Activated CD8-positive, alpha-beta memory T cell treated with anti-CD3 and anti-CD28 coated beads for 36 hours (primary cell): Measurements from ENCODE around the gene ATF6. TPM values are rescaled to one million over a fixed set of nuclear protein-coding genes. Genes with fewer than 3 reads are reported as not detected.

Source experiments
- CTCF ChIA-PET: fragments of 350-600 bp; sonication (Branson Sonifier 250); formaldehyde crosslinking; loops from one replicate; lab custom pipeline; 2021; ENCODE audit warnings: antibody characterized with exemption; lab: Charles Lee
- POLR2A ChIA-PET: fragments of 350-600 bp; sonication (Branson Sonifier 250); formaldehyde crosslinking; loops from one replicate; lab custom pipeline; 2021; ENCODE audit warnings: antibody characterized with exemption; lab: Charles Lee
- total RNA-seq, 2 experiments: library from RNA; stranded (reverse); gene quantifications; one replicate each; pipeline ENCODE4 v1.2.3, GENCODE V29; 2021

ATF6 gene
- total RNA-seq, 2 experiments from 2014 or later: 20.3 to 23.5 TPM

DNA sequence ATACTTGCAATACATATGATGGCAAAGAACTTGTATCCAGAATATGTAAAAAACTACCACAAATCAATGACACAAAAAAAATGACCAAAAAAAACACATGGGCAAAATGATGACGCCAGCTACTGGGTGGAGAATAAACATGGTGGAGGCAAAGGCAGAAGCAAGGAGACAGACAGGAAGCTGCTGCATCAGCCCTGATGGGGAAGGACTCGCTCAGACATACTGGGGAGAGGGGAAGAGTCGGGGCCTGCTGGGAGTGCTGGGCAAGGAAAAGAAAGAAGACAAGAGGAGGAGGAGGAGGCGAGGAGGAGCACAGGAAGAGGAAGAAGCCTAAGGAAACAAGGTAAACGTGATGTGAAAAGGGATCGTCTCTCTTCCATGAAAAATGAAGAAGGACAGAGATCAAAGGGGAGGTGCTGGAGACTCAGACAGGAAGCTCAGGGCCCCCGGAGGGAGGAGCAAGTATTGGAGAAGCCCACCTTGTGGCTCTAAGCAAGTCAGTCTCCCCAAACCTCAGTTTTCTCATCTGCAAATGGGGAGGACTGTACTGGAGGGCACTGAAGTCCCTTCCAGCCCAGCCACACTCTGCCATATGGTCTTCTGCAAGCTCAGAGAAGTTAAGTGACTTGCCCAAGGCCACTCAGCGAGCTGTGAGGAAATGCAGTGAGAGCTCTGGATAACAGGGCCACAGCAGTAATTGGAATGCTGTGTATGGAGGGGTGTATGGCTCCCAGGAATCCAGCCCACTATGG is 233.4 kb downstream of the ATF6 start:
- CTCF ChIA-PET: no interaction called here
- POLR2A ChIA-PET: no interaction called here

GRCh38 chr1:162000053-162000420 is 233.9 kb downstream of the ATF6 start:
- ChIA-PET CTCF (no interaction called here), POLR2A (no interaction called here)

DNA sequence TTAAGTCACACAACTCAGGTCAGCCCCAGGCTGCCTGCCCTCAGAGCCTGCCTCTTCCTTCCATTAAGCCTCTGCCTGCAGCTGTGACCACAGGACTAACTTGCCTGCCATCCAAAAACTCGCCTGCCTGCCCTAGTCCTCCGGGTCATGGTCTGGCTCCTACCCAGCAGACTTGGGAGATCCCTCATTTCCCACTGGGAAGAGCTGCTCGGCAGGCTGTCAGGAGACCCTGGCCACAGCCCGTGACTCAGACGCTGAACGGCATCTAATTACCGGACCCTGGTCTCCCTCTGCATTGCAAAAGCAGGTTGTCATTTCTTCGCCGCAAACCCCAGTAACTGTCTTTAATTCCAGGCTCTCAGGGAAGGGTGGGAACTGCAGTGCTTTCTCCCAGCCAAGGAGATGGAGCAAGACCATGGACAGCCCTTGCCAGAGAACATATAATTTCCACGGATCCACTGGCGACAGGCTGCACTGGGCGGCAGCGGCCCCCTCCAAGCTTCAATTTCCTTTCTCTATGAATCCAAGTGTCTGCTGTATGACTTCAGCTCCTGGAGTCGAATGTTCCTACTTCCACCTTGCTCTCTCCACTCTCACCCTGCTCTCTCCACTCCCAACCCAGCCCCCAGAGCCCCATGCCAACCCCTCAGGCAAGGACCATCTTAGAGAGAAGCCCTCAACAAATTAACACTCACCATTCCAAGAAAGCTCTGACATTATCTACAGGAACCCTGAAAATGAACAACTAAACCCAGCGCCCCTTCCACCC is 237.1 kb downstream of the ATF6 start:
- ChIA-PET POLR2A (no interaction called here), CTCF (no interaction called here)

DNA sequence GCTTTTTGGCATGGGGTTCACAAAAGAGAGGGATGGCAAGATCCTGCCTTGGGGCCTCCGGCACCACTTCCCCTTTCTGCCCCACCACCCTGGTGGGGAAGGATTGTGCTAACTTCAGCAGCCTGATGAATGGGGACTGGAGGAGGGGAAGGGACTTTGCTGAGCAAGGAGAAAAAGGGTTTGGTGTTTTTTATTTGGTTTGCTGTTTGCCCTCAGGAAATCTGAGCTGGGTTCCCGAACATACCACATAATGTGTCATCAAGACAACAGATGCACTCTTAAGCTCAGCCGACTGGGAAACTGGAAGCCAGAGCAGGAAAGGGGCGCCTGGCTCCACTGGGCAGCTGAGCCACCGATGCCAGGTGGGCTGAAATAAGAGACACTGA is 237.7 kb downstream of the ATF6 start:
- ChIA-PET POLR2A (no interaction called here), CTCF (no interaction called here)

GRCh38 chr1:162004441-162004950 is 238.4 kb downstream of the ATF6 start:
- ChIA-PET POLR2A (no interaction called here), CTCF (no interaction called here)

DNA sequence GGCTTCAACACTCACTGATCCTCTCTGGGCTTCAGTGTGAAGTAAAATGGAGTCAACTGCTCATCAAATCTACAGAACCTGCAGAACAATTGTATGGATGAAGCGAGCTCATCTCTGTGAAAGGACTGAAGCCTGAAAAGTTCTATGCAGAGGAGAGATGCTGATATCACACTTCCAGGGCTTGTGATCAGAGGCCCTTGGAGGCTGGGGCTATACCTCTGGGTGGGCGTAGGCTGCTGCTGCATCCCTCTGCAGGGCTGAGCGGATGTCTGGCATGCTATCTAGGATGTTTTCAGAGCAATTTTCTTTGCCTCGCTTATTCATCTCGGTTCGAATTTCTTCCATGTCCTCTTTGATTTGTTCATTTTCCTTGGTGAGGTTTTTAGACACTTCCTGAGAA is 240.0 kb downstream of the ATF6 start:
- CTCF ChIA-PET: interaction anchor here (0.6 kb wide), 1 partner anchor 9 kb away, joined by 3 read pairs; no protein-coding TSS in a partner anchor

DNA sequence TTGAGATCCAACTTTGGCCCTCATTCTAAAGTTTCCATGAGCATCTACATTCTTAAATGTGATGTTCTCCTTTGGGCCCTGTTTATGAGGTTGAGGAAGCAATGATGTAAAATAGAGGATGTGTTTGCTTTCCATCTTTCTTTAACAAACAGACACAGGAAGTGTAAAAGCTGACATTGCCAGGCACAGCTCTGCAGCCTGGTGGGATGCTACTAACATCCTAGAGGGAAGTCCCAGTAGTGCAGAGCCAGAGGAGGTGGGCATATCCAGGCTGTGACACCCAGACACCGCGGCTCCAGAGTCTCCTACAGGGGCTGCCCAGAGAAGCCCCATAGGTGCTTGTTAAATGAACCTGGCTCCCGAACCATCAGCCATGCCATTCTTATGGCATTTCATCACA is 241.3 kb downstream of the ATF6 start:
- ChIA-PET CTCF (no interaction called here), POLR2A (no interaction called here)

More for the DNA sequence above, 240.0 kb downstream of the ATF6 start:
- POLR2A ChIA-PET: no interaction called here

GRCh38 chr1:162008799-162009198 is 242.7 kb downstream of the ATF6 start:
- POLR2A ChIA-PET: no interaction called here
- CTCF ChIA-PET: no interaction called here

DNA sequence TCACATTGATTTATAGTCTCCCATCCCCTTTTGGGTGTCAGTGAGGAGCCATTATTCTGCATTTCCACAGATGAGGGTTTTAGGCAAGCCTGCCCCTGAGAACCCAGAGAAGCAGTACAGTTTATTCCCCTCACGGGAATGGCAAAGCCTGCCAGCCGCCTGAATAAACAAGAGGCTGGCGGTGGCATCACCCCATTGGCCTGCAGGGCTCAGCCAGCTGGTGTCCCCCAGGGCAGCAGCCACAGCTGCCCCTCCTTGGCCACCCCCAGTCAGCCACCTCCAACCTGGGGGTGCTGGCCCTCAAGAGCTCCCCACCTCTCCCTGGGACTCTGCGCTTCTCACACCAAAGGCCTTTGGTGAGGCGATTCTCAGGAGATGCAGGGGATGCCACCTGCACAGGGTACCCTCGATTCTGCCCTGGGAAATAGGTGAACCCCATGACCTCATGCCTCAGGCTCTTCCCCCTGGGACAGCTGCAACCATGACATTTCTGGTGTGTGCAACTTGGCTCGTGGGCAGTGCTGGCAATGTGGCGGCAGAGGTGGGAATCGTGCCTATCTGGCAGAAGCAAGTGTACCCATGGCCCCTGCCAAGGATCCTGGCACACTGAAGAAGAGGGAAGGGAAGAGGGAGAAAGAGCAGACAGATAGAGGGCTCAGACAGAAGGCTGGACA is 243.5 kb downstream of the ATF6 start:
- ChIA-PET CTCF (no interaction called here), POLR2A (no interaction called here)

DNA sequence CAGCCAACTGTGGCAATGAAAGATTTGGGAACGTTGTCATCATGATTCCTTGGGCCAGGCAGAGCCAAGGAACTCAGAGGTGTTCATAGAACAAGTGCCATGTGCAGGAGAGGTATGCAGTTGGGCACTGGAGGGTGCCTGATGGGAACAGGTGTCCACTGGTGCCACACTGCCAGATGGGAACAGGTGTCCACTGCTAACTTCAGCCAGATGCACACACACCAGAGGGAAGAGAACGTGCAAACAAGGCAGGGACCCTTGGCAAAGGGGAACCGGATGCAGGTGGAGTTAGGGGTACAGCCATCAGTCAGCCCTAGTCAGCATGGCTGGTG is 244.0 kb downstream of the ATF6 start:
- ChIA-PET CTCF (no interaction called here), POLR2A (no interaction called here)

DNA sequence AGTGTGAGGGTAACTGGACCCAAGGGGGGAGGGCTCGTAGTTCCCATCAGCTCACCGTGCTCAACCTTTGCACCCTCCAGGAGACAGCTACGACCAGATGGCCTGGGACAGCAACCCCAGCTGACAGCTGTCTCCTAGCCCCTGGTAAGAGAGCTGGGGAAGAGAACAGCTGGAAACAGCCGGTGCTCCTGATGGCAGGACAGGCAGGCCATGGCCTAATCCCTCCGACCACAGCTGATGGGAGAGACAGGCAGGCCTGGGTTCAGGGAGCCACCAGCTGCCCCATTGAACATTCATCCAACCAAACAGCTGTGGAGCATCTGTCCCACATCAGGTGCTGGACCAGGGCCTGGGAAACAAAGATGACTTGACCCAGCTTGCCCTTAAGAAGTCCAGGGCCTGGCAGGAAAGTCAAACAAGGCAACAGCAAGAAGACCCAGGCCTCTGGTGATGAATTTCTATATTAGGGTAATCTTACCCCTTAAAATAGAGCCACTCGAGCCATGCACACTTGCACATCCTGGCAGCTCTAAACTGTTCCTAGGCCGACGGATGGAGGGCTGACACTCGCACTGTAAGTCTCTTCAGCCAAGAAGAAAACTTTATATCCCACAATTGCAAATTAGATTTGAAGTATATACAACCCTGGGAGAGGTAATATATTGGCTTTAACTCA is 245.4 kb downstream of the ATF6 start:
- ChIA-PET CTCF (no interaction called here), POLR2A (no interaction called here)

GRCh38 chr1:162013289-162013688 is 247.2 kb downstream of the ATF6 start:
- POLR2A ChIA-PET: no interaction called here
- CTCF ChIA-PET: no interaction called here

Other genes with a start within 250 kb of the ATF6 start
- under 1 TPM; 0.75 to 0.95 TPM for gene HSPA6, start 241.8 kb upstream of the ATF6 start, total RNA-seq
- not detected for gene FCGR3A, start 216.5 kb upstream of the ATF6 start, total RNA-seq
- gene FCGR3B, start 135.1 kb upstream of the ATF6 start, total RNA-seq: not detected
- gene FCGR2B, start 103.2 kb upstream of the ATF6 start, total RNA-seq: not detected
- gene FCRLA, start 59.1 kb upstream of the ATF6 start, total RNA-seq: not detected
- gene FCRLB, start 44.8 kb upstream of the ATF6 start, total RNA-seq: under 1 TPM; 0.29 to 0.51 TPM
- gene DUSP12, start 16.5 kb upstream of the ATF6 start, total RNA-seq: 10 to 100 TPM; 38.8 to 39.1 TPM